ENCODE measurements around the gene NUP210L. TPM values are rescaled to one million over a fixed set of nuclear protein-coding genes. Genes with fewer than 3 reads are reported as not detected.

NUP210L gene
- total and polyA plus RNA-seq, 2 of the 13 experiments (the other 11 are each of a cell fraction or from before 2014, with no cell fraction given), result not detected

GRCh38 chr1:154183046-154183915 is 28.4 kb upstream of the NUP210L start (continued):
- TF ChIP-seq SNAI1 (CRISPR knock-in tag; IDR thresholded peaks at IDR 0.05; ENCODE audit: borderline replicate concordance) (peak; percentile 84; the same call in 1 of the 2 replicates), ZNF883 (CRISPR knock-in tag; IDR thresholded peaks at IDR 0.05; ENCODE audit: not compliant biosample characterization) (peak; percentile 70), ZNF343 (CRISPR knock-in tag; IDR thresholded peaks at IDR 0.05) (no peak), NFATC3 (CRISPR knock-in tag; IDR thresholded peaks at IDR 0.05) (0 out of 2 replicates have a peak, but pooled peaks have one; percentile 73), MATR3 (CRISPR knock-in tag; IDR thresholded peaks at IDR 0.05) (no peak), IRX3 (CRISPR knock-in tag; IDR thresholded peaks at IDR 0.05; ENCODE audit: borderline replicate concordance, low read depth) (no peak), SOX6 (IDR thresholded peaks at IDR 0.05) (no peak), SOX6 (CRISPR knock-in tag; IDR thresholded peaks at IDR 0.05) (peak; percentile 71), SP140L (CRISPR knock-in tag; IDR thresholded peaks at IDR 0.05; ENCODE audit: borderline replicate concordance) (no peak), ZSCAN30 (CRISPR knock-in tag; IDR thresholded peaks at IDR 0.05) (no peak), ZNF510 (CRISPR knock-in tag; IDR thresholded peaks at IDR 0.05; ENCODE audit: low read depth) (0 out of 2 replicates have a peak, but pooled peaks have one; percentile 53), LCORL (IDR thresholded peaks at IDR 0.05) (no peak), LCORL (CRISPR knock-in tag; IDR thresholded peaks at IDR 0.05) (peak; percentile 50; the same call in 1 of the 2 replicates), NFAT5 (CRISPR knock-in tag; IDR thresholded peaks at IDR 0.05) (no peak), DNMT3B (CRISPR knock-in tag; conservative IDR thresholded peaks at IDR 0.05) (no peak; the same call in 1 of the 2 replicates), HIVEP1 (CRISPR knock-in tag; IDR thresholded peaks at IDR 0.05) (peak; percentile 90)
- TF ChIP-seq, protein P1, sequence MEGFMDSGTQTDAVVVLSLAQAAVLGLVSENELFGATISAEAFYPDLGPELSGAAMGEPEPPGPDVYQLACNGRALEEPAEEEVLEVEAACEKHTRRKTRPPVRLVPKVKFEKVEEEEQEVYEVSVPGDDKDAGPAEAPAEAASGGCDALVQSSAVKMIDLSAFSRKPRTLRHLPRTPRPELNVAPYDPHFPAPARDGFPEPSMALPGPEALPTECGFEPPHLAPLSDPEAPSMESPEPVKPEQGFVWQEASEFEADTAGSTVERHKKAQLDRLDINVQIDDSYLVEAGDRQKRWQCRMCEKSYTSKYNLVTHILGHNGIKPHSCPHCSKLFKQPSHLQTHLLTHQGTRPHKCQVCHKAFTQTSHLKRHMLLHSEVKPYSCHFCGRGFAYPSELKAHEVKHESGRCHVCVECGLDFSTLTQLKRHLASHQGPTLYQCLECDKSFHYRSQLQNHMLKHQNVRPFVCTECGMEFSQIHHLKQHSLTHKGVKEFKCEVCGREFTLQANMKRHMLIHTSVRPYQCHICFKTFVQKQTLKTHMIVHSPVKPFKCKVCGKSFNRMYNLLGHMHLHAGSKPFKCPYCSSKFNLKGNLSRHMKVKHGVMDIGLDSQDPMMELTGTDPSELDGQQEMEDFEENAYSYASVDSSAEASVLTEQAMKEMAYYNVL (CRISPR knock-in tag; IDR thresholded peaks at IDR 0.05; ENCODE audit: borderline replicate concordance), result peak; percentile 50; the same call in 1 of the 2 replicates
- TF ChIP-seq, protein P2, sequence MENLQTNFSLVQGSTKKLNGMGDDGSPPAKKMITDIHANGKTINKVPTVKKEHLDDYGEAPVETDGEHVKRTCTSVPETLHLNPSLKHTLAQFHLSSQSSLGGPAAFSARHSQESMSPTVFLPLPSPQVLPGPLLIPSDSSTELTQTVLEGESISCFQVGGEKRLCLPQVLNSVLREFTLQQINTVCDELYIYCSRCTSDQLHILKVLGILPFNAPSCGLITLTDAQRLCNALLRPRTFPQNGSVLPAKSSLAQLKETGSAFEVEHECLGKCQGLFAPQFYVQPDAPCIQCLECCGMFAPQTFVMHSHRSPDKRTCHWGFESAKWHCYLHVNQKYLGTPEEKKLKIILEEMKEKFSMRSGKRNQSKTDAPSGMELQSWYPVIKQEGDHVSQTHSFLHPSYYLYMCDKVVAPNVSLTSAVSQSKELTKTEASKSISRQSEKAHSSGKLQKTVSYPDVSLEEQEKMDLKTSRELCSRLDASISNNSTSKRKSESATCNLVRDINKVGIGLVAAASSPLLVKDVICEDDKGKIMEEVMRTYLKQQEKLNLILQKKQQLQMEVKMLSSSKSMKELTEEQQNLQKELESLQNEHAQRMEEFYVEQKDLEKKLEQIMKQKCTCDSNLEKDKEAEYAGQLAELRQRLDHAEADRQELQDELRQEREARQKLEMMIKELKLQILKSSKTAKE (CRISPR knock-in tag; IDR thresholded peaks at IDR 0.05; ENCODE audit: borderline replicate concordance), result peak; percentile 55

All from HepG2 (cell line).